KMS-11 (cell line): Measurements from ENCODE around the gene LBH.

Experiments
- H2AFZ ChIP-seq: fragments of 200-600 bp; sonication (generic); 2 replicates; pipeline ENCODE4 v1.6.1; 2016; ENCODE audit warnings: antibody characterized with exemption, mixed run types, low read depth
- H3K27ac ChIP-seq: fragments of 200-600 bp; sonication (generic); 2 replicates; pipeline ENCODE4 v1.6.1; 2016; ENCODE audit warnings: mild to moderate bottlenecking, mixed run types
- H3K27me3 ChIP-seq: fragments of 200-600 bp; sonication (generic); 2 replicates; pipeline ENCODE4 v1.6.1; 2017; ENCODE audit warnings: mild to moderate bottlenecking, low read depth, mixed run types, moderate library complexity; ENCODE audit not compliant: insufficient read depth
- H3K36me3 ChIP-seq: fragments of 200-600 bp; sonication (generic); 2 replicates; pipeline ENCODE4 v1.6.1; 2017; ENCODE audit warnings: mild to moderate bottlenecking, mixed run types; ENCODE audit not compliant: insufficient read depth
- H3K4me1 ChIP-seq: fragments of 200-600 bp; sonication (generic); 2 replicates; pipeline ENCODE4 v1.6.1; 2016; ENCODE audit warnings: mild to moderate bottlenecking, low read depth, mixed run types; ENCODE audit not compliant: poor library complexity, severe bottlenecking
- H3K4me2 ChIP-seq: fragments of 200-600 bp; sonication (generic); 2 replicates; pipeline ENCODE4 v1.7.0; 2016; ENCODE audit warnings: mild to moderate bottlenecking, mixed run types
- H3K4me3 ChIP-seq: fragments of 200-600 bp; sonication (generic); IDR thresholded peaks from 2 replicates; pipeline ENCODE4 v1.6.1; 2017; ENCODE audit warnings: low read depth, low read length, mixed read lengths; ENCODE audit not compliant: insufficient read depth
- H3K79me2 ChIP-seq: fragments of 200-600 bp; sonication (generic); 2 replicates; pipeline ENCODE4 v1.6.1; 2016; ENCODE audit warnings: low read depth, mixed run types; ENCODE audit not compliant: insufficient read depth
- H3K9ac ChIP-seq: fragments of 200-600 bp; sonication (generic); 2 replicates; pipeline ENCODE4 v1.6.1; 2016; ENCODE audit warnings: mild to moderate bottlenecking, mixed run types
- H4K20me1 ChIP-seq: fragments of 200-600 bp; sonication (generic); 2 replicates; pipeline ENCODE4 v1.6.1; 2016; ENCODE audit warnings: mild to moderate bottlenecking, mixed run types; ENCODE audit not compliant: insufficient read depth
- CTCF ChIP-seq: fragments of 200-600 bp; sonication (generic); conservative IDR thresholded peaks from 2 replicates; pipeline ENCODE4 v1.6.1; 2017; ENCODE audit warnings: low read depth, mild to moderate bottlenecking, antibody characterized with exemption, low read length, moderate library complexity, mixed read lengths

Gene LBH

GRCh38 chr2:30193104-30193681, 38.1 kb upstream of the LBH start:
- Histone ChIP-seq H3K9ac (no peak overlapping the region), H3K27ac (no peak overlapping the region), H3K4me3 (no peak overlapping the region), H3K4me1 (no peaks in the 10 kb centered on the region), H3K36me3 (no peaks in the 10 kb centered on the region), H3K27me3 (no peaks in the 10 kb centered on the region), H3K4me2 (no peak overlapping the region), H3K79me2 (no peaks in the 10 kb centered on the region), H2AFZ (no peak overlapping the region), H4K20me1 (no peaks in the 10 kb centered on the region)
- TF ChIP-seq CTCF = no peak

GRCh38 chr2:30194421-30194820, 36.9 kb upstream of the LBH start:
- H2AFZ ChIP-seq = no peak overlapping the region
- no peak overlapping the region for H3K4me2 ChIP-seq
- no peak for TF ChIP-seq CTCF
- H3K79me2 ChIP-seq = no peaks in the 10 kb centered on the region
- no peak overlapping the region for H3K4me3 ChIP-seq
- no peaks in the 10 kb centered on the region for H3K36me3 ChIP-seq
- no peaks in the 10 kb centered on the region for H4K20me1 ChIP-seq
- no peaks in the 10 kb centered on the region for H3K4me1 ChIP-seq
- no peak overlapping the region for H3K9ac ChIP-seq
- no peaks in the 10 kb centered on the region for H3K27me3 ChIP-seq
- H3K27ac ChIP-seq = no peak overlapping the region

- no peak overlapping the region for H3K27ac ChIP-seq
- no peak overlapping the region for H3K4me2 ChIP-seq
- no peaks in the 10 kb centered on the region for H3K79me2 ChIP-seq
- no peaks in the 10 kb centered on the region for H3K36me3 ChIP-seq
- no peaks in the 10 kb centered on the region for H3K27me3 ChIP-seq
- H3K4me3 ChIP-seq = no peak overlapping the region
- no peak for TF ChIP-seq CTCF
- no peaks in the 10 kb centered on the region for H4K20me1 ChIP-seq
- H3K9ac ChIP-seq = no peak overlapping the region
- H3K4me1 ChIP-seq = no peaks in the 10 kb centered on the region
- no peak overlapping the region for H2AFZ ChIP-seq
These were observed 36.3 kb upstream of the LBH start for GRCh38 chr2:30195016-30195415.

GRCh38 chr2:30197570-30198192, 33.7 kb upstream of the LBH start:
- H3K4me2 ChIP-seq = no peak overlapping the region
- H3K36me3 ChIP-seq = no peaks in the 10 kb centered on the region
- no peaks in the 10 kb centered on the region for H3K27me3 ChIP-seq
- no peaks in the 10 kb centered on the region for H4K20me1 ChIP-seq
- H2AFZ ChIP-seq = no peak overlapping the region
- H3K79me2 ChIP-seq = no peaks in the 10 kb centered on the region
- H3K27ac ChIP-seq = no peak overlapping the region
- H3K9ac ChIP-seq = no peak overlapping the region
- H3K4me1 ChIP-seq = no peaks in the 10 kb centered on the region
- TF ChIP-seq CTCF = no peak
- H3K4me3 ChIP-seq = no peak overlapping the region
